Activated CD8-positive, alpha-beta T cell treated with anti-CD3 and anti-CD28 coated beads for 36 hours (primary cell): Measurements from ENCODE around the gene TSC2. TPM values are rescaled to one million over a fixed set of nuclear protein-coding genes. Genes with fewer than 3 reads are reported as not detected.

Source experiments
- ATAC-seq: fragments of 200-7000 bp; cut with Tn5 transposase; one replicate; pipeline ENCODE4 v1.10.0; 2021; ENCODE audit warnings: mild to moderate bottlenecking, moderate library complexity
- CTCF ChIA-PET: fragments of 350-600 bp; sonication (Branson Sonifier 250); formaldehyde crosslinking; loops from one replicate; lab custom pipeline; 2021; ENCODE audit warnings: antibody characterized with exemption; lab: Charles Lee
- POLR2A ChIA-PET: fragments of 350-600 bp; sonication (Branson Sonifier 250); formaldehyde crosslinking; loops from one replicate; lab custom pipeline; 2021; ENCODE audit warnings: antibody characterized with exemption; lab: Charles Lee
- DNase-seq: peaks from one replicate; pipeline ENCODE4 v3.0.0-alpha.2; 2020
- H3K27ac Mint-ChIP-seq: one replicate; pipeline ENCODE4 v1.8.0; 2021; ENCODE audit warnings: mild to moderate bottlenecking, mixed read lengths
- H3K27me3 Mint-ChIP-seq: one replicate; pipeline ENCODE4 v1.8.0; 2021; ENCODE audit warnings: mixed read lengths
- H3K36me3 Mint-ChIP-seq: one replicate; pipeline ENCODE4 v1.8.0; 2021; ENCODE audit warnings: low read depth, mixed read lengths
- H3K4me1 Mint-ChIP-seq: one replicate; pipeline ENCODE4 v1.8.0; 2021; ENCODE audit warnings: low read depth, mixed read lengths
- H3K4me3 Mint-ChIP-seq: one replicate; pipeline ENCODE4 v1.8.0; 2021; ENCODE audit warnings: mild to moderate bottlenecking, moderate library complexity, mixed read lengths
- H3K9me3 Mint-ChIP-seq: one replicate; pipeline ENCODE4 v1.8.0; 2021; ENCODE audit warnings: mixed read lengths
- CTCF ChIP-seq: fragments of 200-600 bp; IDR thresholded peaks from one replicate; pipeline ENCODE4 v1.8.0; 2022; ENCODE audit warnings: antibody characterized with exemption, mild to moderate bottlenecking
- intact Hi-C: fragments of 100-400 bp; cut with micrococcal nuclease; formaldehyde crosslinking; loops from one replicate; pipeline ENCODE4 v1.10.0; 2022
- total RNA-seq, 2 experiments: library from RNA; stranded (reverse); gene quantifications; one replicate each; pipeline ENCODE4 v1.2.3, GENCODE V29; 2021

The TSC2 gene
- total RNA-seq, 2 experiments from 2014 or later, result 54.4 to 57.3 TPM

- CTCF ChIA-PET, result no interaction called here
- Mint-ChIP-seq H3K27ac (no peak overlapping the region), H3K36me3 (peaks cover 9% of the 10 kb centered on the region), H3K4me1 (no peaks in the 10 kb centered on the region), H3K4me3 (no peak overlapping the region), H3K27me3 (no peaks in the 10 kb centered on the region), H3K9me3 (no peaks in the 10 kb centered on the region)
- no peak for TF ChIP-seq CTCF
- ATAC-seq (no peak), DNase-seq (no peak)
- intact Hi-C loops, result no loop called here
- POLR2A ChIA-PET, result no interaction called here
Observed at GRCh38 chr16:2063861-2064260, 16.1 kb downstream of the TSC2 start.

- Mint-ChIP-seq H3K9me3 (no peaks in the 10 kb centered on the region), H3K4me1 (no peaks in the 10 kb centered on the region), H3K36me3 (peaks cover 9% of the 10 kb centered on the region), H3K27me3 (no peaks in the 10 kb centered on the region), H3K27ac (no peak overlapping the region), H3K4me3 (no peak overlapping the region)
- DNase-seq (no peak), ATAC-seq (no peak)
- TF ChIP-seq CTCF, result no peak
- intact Hi-C loops, result no loop called here
- POLR2A ChIA-PET, result no interaction called here
- CTCF ChIA-PET, result no interaction called here
Observed at GRCh38 chr16:2064368-2064945, 16.7 kb downstream of the TSC2 start.

- H3K9me3 Mint-ChIP-seq, result no peaks in the 10 kb centered on the region
- H3K36me3 Mint-ChIP-seq, result peaks cover 9% of the 10 kb centered on the region
- intact Hi-C loops, result no loop called here
- no peak overlapping the region for H3K27ac Mint-ChIP-seq
- no peaks in the 10 kb centered on the region for H3K27me3 Mint-ChIP-seq
- H3K4me1 Mint-ChIP-seq, result no peaks in the 10 kb centered on the region
- ATAC-seq, result no peak
- ChIA-PET CTCF (interaction anchor here (1.0 to 1.3 kb wide), 2 partner anchors 50 to 74 kb away, joined by 3 to 4 read pairs; no protein-coding TSS in a partner anchor), POLR2A (interaction anchor here (0.8 kb wide), 1 partner anchor 16 kb away, joined by 3 read pairs; no protein-coding TSS in a partner anchor)
- no peak for TF ChIP-seq CTCF
- H3K4me3 Mint-ChIP-seq, result no peak overlapping the region
- DNase-seq, result no peak
Observed at GRCh38 chr16:2066139-2066538, 18.4 kb downstream of the TSC2 start.

- intact Hi-C loops, result no loop called here
- POLR2A ChIA-PET, result interaction anchor here (0.8 to 0.9 kb wide), 2 partner anchors 78 to 82 kb away, joined by 3 read pairs; no protein-coding TSS in a partner anchor
- peaks cover 9% of the 10 kb centered on the region for H3K36me3 Mint-ChIP-seq
- no peaks in the 10 kb centered on the region for H3K9me3 Mint-ChIP-seq
- H3K27ac Mint-ChIP-seq, result no peak overlapping the region
- H3K4me3 Mint-ChIP-seq, result no peak overlapping the region
- TF ChIP-seq CTCF, result no peak
- H3K27me3 Mint-ChIP-seq, result no peaks in the 10 kb centered on the region
- no peaks in the 10 kb centered on the region for H3K4me1 Mint-ChIP-seq
- DNase-seq (no peak), ATAC-seq (no peak)
- CTCF ChIA-PET, result interaction anchor here (0.6 kb wide), 1 partner anchor 9 kb away, joined by 3 read pairs; no protein-coding TSS in a partner anchor
Observed at GRCh38 chr16:2070576-2071453, 23.0 kb downstream of the TSC2 start.
